K562 (cell line): ENCODE measurements around the gene LAPTM4A. TPM values are rescaled to one million over a fixed set of nuclear protein-coding genes. Genes with fewer than 3 reads are reported as not detected.

Experiments
- ATAC-seq: fragments of 200-7000 bp; cut with Tn5 transposase; 3 replicates; pipeline ENCODE4 v1.9.1; 2020; ENCODE audit warnings: moderate library complexity
- Bru-seq: library from RNA; stranded (reverse); fragments of 400-500 nt; gene quantifications from one replicate; lab custom pipeline; 2021; lab: Mats Ljungman, UMichigan
- BruChase-seq, 2 experiments: library from RNA; stranded (reverse); fragments of 400-500 nt; gene quantifications; one replicate each; lab custom pipeline; 2021; lab: Mats Ljungman, UMichigan
- BruUV-seq: library from RNA; stranded (reverse); fragments of 400-500 nt; replicated peaks from 2 replicates; lab custom pipeline; 2021; lab: Mats Ljungman, UMichigan
- CTCF ChIA-PET: fragments of 300-600 bp; formaldehyde crosslinking; extraction: SDS; loops from one replicate; lab custom pipeline; 2021; ENCODE audit warnings: low intra/inter-chr PET ratio; lab: Yijun Ruan, JAX
- POLR2A ChIA-PET: fragments of 300-600, 350-650 bp; sonication (Branson Sonifier 250); formaldehyde crosslinking; extraction: SDS; loops from one replicate; lab custom pipeline; 2021; ENCODE audit warnings: antibody characterized with exemption, inconsistent platforms; lab: Yijun Ruan, JAX
- DNase-seq, 4 experiments: peaks; one replicate each; pipeline versions ENCODE4 v3.0.0 to v3.0.0-alpha.2; 2011 to 2018; ENCODE audit warnings: low spot score in 3 of 4, mixed read lengths in 3 of 4; ENCODE audit errors: extremely low read depth in 1 of 4
- FAIRE-seq: peaks from 2 replicates; lab custom pipeline; 2011; peaks lifted over from hg19 to GRCh38; lab: Jason Lieb, UNC
- H2AFZ ChIP-seq: 2 replicates; pipeline ENCODE4 v1.6.0; 2011; ENCODE audit warnings: low read depth, low read length, control low read depth, inconsistent platforms
- H3K27ac ChIP-seq: fragments of 200-600 bp; 3 replicates; pipeline ENCODE4 v1.8.0; 2011; ENCODE audit warnings: low read depth, mild to moderate bottlenecking, control low read depth, inconsistent platforms, low read length, moderate library complexity, mixed read lengths; ENCODE audit errors: extremely low read depth
- H3K27me3 ChIP-seq, 2 experiments: fragments of 300-600 bp in 1 of 2; 2 replicates in 1 of 2; 3 replicates in 1 of 2; pipeline versions ENCODE4 v1.6.0 to v1.8.0; 2011; ENCODE audit warnings: inconsistent platforms in 2 of 2, low read length in 2 of 2, mild to moderate bottlenecking in 1 of 2, mixed read lengths in 1 of 2, moderate library complexity in 1 of 2; ENCODE audit not compliant: control insufficient read depth in 2 of 2, insufficient read depth in 2 of 2
- H3K36me3 ChIP-seq: fragments of 300-600 bp; 3 replicates; pipeline ENCODE4 v1.8.0; 2011; ENCODE audit warnings: mild to moderate bottlenecking, low read length, inconsistent platforms; ENCODE audit not compliant: control insufficient read depth, insufficient read depth
- H3K4me1 ChIP-seq, 2 experiments: fragments of 200-600 bp in 1 of 2; replicated peaks in 1 of 2; 2 replicates in 1 of 2; 3 replicates in 1 of 2; pipeline versions ENCODE4 v1.5.1 to v1.8.0; 2011; ENCODE audit warnings: inconsistent platforms in 2 of 2, low read length in 2 of 2, mild to moderate bottlenecking in 1 of 2, mixed read lengths in 1 of 2, moderate library complexity in 1 of 2; ENCODE audit not compliant: control insufficient read depth in 2 of 2, insufficient read depth in 2 of 2
- H3K4me2 ChIP-seq: 2 replicates; pipeline ENCODE4 v1.6.1; 2011; ENCODE audit warnings: low read length, control low read depth, inconsistent platforms, mixed read lengths; ENCODE audit not compliant: insufficient read depth
- H3K4me3 ChIP-seq: fragments of 200-600 bp; sonication (generic), shearing (Covaris generic); 2 replicates; pipeline ENCODE4 v1.5.1; 2016; ENCODE audit warnings: control low read depth, inconsistent platforms
- H3K79me2 ChIP-seq: fragments of 200-600 bp; 3 replicates; pipeline ENCODE4 v1.8.0; 2011; ENCODE audit warnings: low read length, inconsistent platforms; ENCODE audit not compliant: control insufficient read depth, insufficient read depth
- H3K9ac ChIP-seq, 2 experiments: 2 replicates each; pipeline versions ENCODE4 v1.6.0 to v1.6.1; 2011; ENCODE audit warnings: low read depth in 2 of 2, low read length in 2 of 2, control low read depth in 1 of 2, inconsistent platforms in 1 of 2, mild to moderate bottlenecking in 1 of 2, mixed read lengths in 1 of 2; ENCODE audit not compliant: insufficient read depth in 1 of 2
- H3K9me1 ChIP-seq: one replicate; pipeline ENCODE4 v1.6.0; 2011; ENCODE audit warnings: inconsistent platforms, mild to moderate bottlenecking, low read length, moderate library complexity; ENCODE audit not compliant: control insufficient read depth, insufficient read depth
- H3K9me3 ChIP-seq: replicated peaks from 2 replicates; pipeline ENCODE4 v1.5.1; 2011; ENCODE audit warnings: low read depth, low read length, inconsistent platforms; ENCODE audit not compliant: control insufficient read depth, insufficient read depth
- H4K20me1 ChIP-seq: replicated peaks from 2 replicates; pipeline ENCODE4 v1.6.1; 2011; ENCODE audit warnings: low read length, inconsistent platforms, mixed read lengths; ENCODE audit not compliant: control insufficient read depth, insufficient read depth
- ATF4 ChIP-seq: fragments of 450-650 bp; formaldehyde crosslinking; IDR thresholded peaks from 2 replicates; pipeline ENCODE4 v1.4.0; 2022; ENCODE audit warnings: mild to moderate bottlenecking, moderate library complexity
- BMI1 ChIP-seq: fragments of 150-350 bp; IDR thresholded peaks from 2 replicates; pipeline ENCODE4 v1.6.1; 2014; ENCODE audit warnings: low read length
- CREM ChIP-seq: IDR thresholded peaks from 2 replicates; pipeline ENCODE4 v1.6.1; 2014; ENCODE audit warnings: antibody characterized with exemption, low read depth
- ELF1 ChIP-seq: fragments of 200-800 bp; sonication (Bioruptor generic); IDR thresholded peaks from 2 replicates; pipeline ENCODE4 v1.6.1; 2016; ENCODE audit warnings: missing genetic modification characterization, missing compliant biosample characterization
- ELF4 ChIP-seq: fragments of 450-650 bp; formaldehyde crosslinking; IDR thresholded peaks from 2 replicates; pipeline ENCODE4 v1.4.0; 2022; ENCODE audit warnings: missing genetic modification characterization
- ESRRA ChIP-seq: fragments of 450-650 bp; IDR thresholded peaks from 2 replicates; pipeline ENCODE4 v1.6.1; 2014; ENCODE audit warnings: low read depth, mild to moderate bottlenecking, moderate library complexity, borderline replicate concordance
- ETV1 ChIP-seq: fragments of 450-650 bp; conservative IDR thresholded peaks from 2 replicates; pipeline ENCODE4 v1.6.1; 2016; ENCODE audit warnings: missing genetic modification characterization, control low read depth, low read depth, missing compliant biosample characterization
- GATAD2A ChIP-seq: fragments of 450-650 bp; IDR thresholded peaks from 2 replicates; pipeline ENCODE4 v1.6.1; 2017
- IRF2 ChIP-seq: sonication (generic); formaldehyde crosslinking; IDR thresholded peaks from 2 replicates; pipeline ENCODE4 v1.8.1; 2022; ENCODE audit warnings: mild to moderate bottlenecking, missing genetic modification reagents
- MNT ChIP-seq, 2 experiments: fragments of 450-650 bp; conservative IDR thresholded peaks; 2 replicates each; pipeline ENCODE4 v1.6.1; 2017; ENCODE audit warnings: mild to moderate bottlenecking in 2 of 2, moderate library complexity in 2 of 2
- NFIC ChIP-seq: fragments of 450-650 bp; IDR thresholded peaks from 2 replicates; pipeline ENCODE4 v1.6.1; 2017; ENCODE audit warnings: mild to moderate bottlenecking, inconsistent platforms
- TBL1XR1 ChIP-seq, 2 experiments: IDR thresholded peaks; 2 replicates each; pipeline ENCODE4 v1.6.1; 2012; ENCODE audit warnings: improper control_type of control experiment in 2 of 2, low read length in 2 of 2, mild to moderate bottlenecking in 1 of 2
- ZNF12 ChIP-seq: sonication (generic); formaldehyde crosslinking; IDR thresholded peaks from 2 replicates; pipeline ENCODE4 v1.4.0; 2020; ENCODE audit warnings: mild to moderate bottlenecking, missing genetic modification reagents
- ZNF324 ChIP-seq: fragments of 250-450 bp; sonication (Bioruptor Pico); IDR thresholded peaks from 2 replicates; pipeline ENCODE4 v1.4.0; 2020; ENCODE audit warnings: mild to moderate bottlenecking
- ZZZ3 ChIP-seq: fragments of 450-650 bp; IDR thresholded peaks from 2 replicates; pipeline ENCODE4 v1.6.1; 2016; ENCODE audit warnings: antibody characterized with exemption, mild to moderate bottlenecking, moderate library complexity
- WGBS: fragments of 100-300 bp; shearing (Covaris generic); methylation state at CpG from one replicate; pipeline ENCODE4 v1.1.6; 2016; ENCODE audit warnings: low coverage, mixed read lengths; ENCODE audit not compliant: insufficient coverage; ENCODE audit errors: missing lambda C conversion rate; 5-methylcytosine and 5-hydroxymethylcytosine counted together
- in situ Hi-C: fragments of 300-500 bp; cut with MboI; formaldehyde crosslinking; loops from 4 replicates; pipeline ENCODE4 v1.15.0; 2018; ENCODE audit warnings: inconsistent platforms, mixed read lengths
- intact Hi-C: fragments of 100-400 bp; cut with micrococcal nuclease; formaldehyde crosslinking; loops from 2 replicates; pipeline ENCODE4 v1.14.2; 2022
- long read RNA-seq, 3 experiments: library from polyadenylated mRNA in 2 of 3; library from RNA in 1 of 3; unstranded in 2 of 3; stranded (forward) in 1 of 3; transcript quantifications; one replicate each; pipeline ENCODE4 v2.0.0, GENCODE V29; 2019 to 2022
- polyA minus RNA-seq, 3 experiments: library from RNA; depleted of rRNA, polyadenylated mRNA; stranded (reverse); fragments of >200 nt; gene quantifications; 2 replicates each; pipeline ENCODE4 v1.2.3, GENCODE V29; 2011
- polyA plus RNA-seq, 8 experiments: library from polyadenylated mRNA; depleted of rRNA in 4 of 8; stranded (reverse) in 5 of 8; unstranded in 3 of 8; fragments of >200 nt; fragmentation: Nextera tagmentation in 2 of 8; fragmentation: Illumina TruSeq in 1 of 8; extraction: Ambion mirVana in 2 of 8; extraction: Trizol in 1 of 8; gene quantifications; 2 replicates each; pipeline versions ENCODE4 v1.2.1 to v1.2.3, GENCODE V29; 2011 to 2014; ENCODE audit warnings: inconsistent platforms in 1 of 8, missing spikeins in 1 of 8
- total RNA-seq, 7 experiments: library from RNA; depleted of rRNA in 6 of 7; stranded (reverse); fragments of >200 nt in 6 of 7; fragmentation: Illumina TruSeq in 2 of 7; extraction: Trizol in 2 of 7; gene quantifications; 2 replicates each; pipeline versions ENCODE4 v1.2.1 to v1.2.3, GENCODE V29; 2011 to 2021; ENCODE audit warnings: low replicate concordance in 1 of 7

LAPTM4A gene
- 58.1 and 78.2 TPM in 2 replicates for total RNA-seq (2011; cell fraction: chromatin; rRNA removed; ENCODE audit: low replicate concordance)
- total RNA-seq (2011; cell fraction: nucleolus; rRNA removed): 57.9 and 60.0 TPM in 2 replicates
- total RNA-seq (2011; cell fraction: nucleoplasm; rRNA removed): 87.9 and 89.5 TPM in 2 replicates
- total RNA-seq (2014; rRNA removed) (13.4 and 18.7 TPM in 2 replicates), total RNA-seq (2014; rRNA removed; fragmentation: Illumina TruSeq; extraction: Trizol) (23.2 and 31.2 TPM in 2 replicates), total RNA-seq (2015; rRNA removed; fragmentation: Illumina TruSeq; extraction: Trizol) (31.0 and 31.3 TPM in 2 replicates), total RNA-seq (2021) (45.1 and 46.0 TPM in 2 replicates), polyA plus RNA-seq (2011; rRNA removed) (139 and 167 TPM in 2 replicates), polyA plus RNA-seq (2014; fragmentation: Illumina TruSeq; extraction: Trizol) (53.9 and 64.5 TPM in 2 replicates), polyA plus RNA-seq (2014; fragmentation: Nextera tagmentation; extraction: Ambion mirVana) (100 to 1,000 TPM; 141 to 157 TPM), polyA plus RNA-seq (2014; rRNA removed) (50.1 and 64.3 TPM in 2 replicates), polyA minus RNA-seq (2011; rRNA and poly(A)+ RNA removed) (76.5 and 97.3 TPM in 2 replicates), Bru-seq, nascent RNA (percentile 91 among the genes with signal in this experiment), BruChase-seq, experiment 1, labeled RNA remaining after a 2-hour chase (percentile 89 among the genes with signal in this experiment), BruChase-seq, experiment 2, labeled RNA remaining after a 6-hour chase (percentile 90 among the genes with signal in this experiment)
- 50.0 and 148 TPM in 2 replicates for polyA plus RNA-seq (2011; cell fraction: cytosol; rRNA removed)
- polyA plus RNA-seq (2011; cell fraction: nucleus; rRNA removed): 31.2 and 52.6 TPM in 2 replicates
- polyA plus RNA-seq (2012): 55.6 and 56.3 TPM in 2 replicates
- polyA minus RNA-seq (2011; cell fraction: cytosol; rRNA and poly(A)+ RNA removed): 21.9 and 33.3 TPM in 2 replicates
- 15.9 and 29.5 TPM in 2 replicates for polyA minus RNA-seq (2011; cell fraction: nucleus; rRNA and poly(A)+ RNA removed)
- long read RNA-seq, experiment 1, transcript LAPTM4A-201 (7 exons, 1,765 nt): major isoform, 109 of 204 reads
- long read RNA-seq, experiment 1, partial matches to known transcripts: 3 of 204 reads
- long read RNA-seq, experiment 1, other reads (novel, unspliced or antisense): 92 of 204 reads
- long read RNA-seq, experiment 2, transcript LAPTM4A-201 (7 exons, 1,765 nt): major isoform, 44 of 83 reads
- long read RNA-seq, experiment 2, partial matches to known transcripts: 7 of 83 reads
- long read RNA-seq, experiment 2, other reads (novel, unspliced or antisense): 31 of 83 reads
- long read RNA-seq, experiment 3, transcript LAPTM4A-201 (7 exons, 1,765 nt): major isoform, 50 of 52 reads
- long read RNA-seq, experiment 3, partial matches to known transcripts: 0 of 52 reads
- long read RNA-seq, experiment 3, other reads (novel, unspliced or antisense): 2 of 52 reads

GRCh38 chr2:20051532-20052228, at the start of gene LAPTM4A:
LAPTM4A (minus strand) TSS chr2:20051628; CDS start chr2:20051520, 108 bp downstream.
- no peaks in the 10 kb centered on the region for H3K9me1 ChIP-seq
- H3K4me2 ChIP-seq: peak within 1 kb of the TSS; percentile 97
- H2AFZ ChIP-seq: peak within 1 kb of the TSS; percentile 99
- H3K27me3 ChIP-seq: no peaks in the 10 kb centered on the region
- H3K36me3 ChIP-seq: 0 out of 3 replicates have a peak, but pooled peaks cover 2% of the 10 kb centered on the region
- under 1% methylated on average over 45 of the region's 45 CpGs for WGBS
- ChIA-PET CTCF (no interaction called here), POLR2A (interaction anchor here (0.7 to 2.7 kb wide), 8 partner anchors 9 to 105 kb away, joined by 3 to 20 read pairs (median 4); no protein-coding TSS in a partner anchor)
- FAIRE-seq (peak; percentile 98), ATAC-seq (peak; percentile 95), DNase-seq (peak; percentile 97 to 99 (median 98))
- H3K79me2 ChIP-seq: peaks cover 45% of the 10 kb centered on the region
- H3K4me3 ChIP-seq: peak within 1 kb of the TSS; percentile 70
- no TSS peak for BruUV-seq
- intact Hi-C loops (loop anchor here (5.0 kb wide), 1 partner anchor 149 kb away; the partner anchor contains the start of gene TTC32), in situ Hi-C loops (no loop called here)
- peaks cover 0 to 23% of the 10 kb centered on the region in 2 experiments; a peak in 3 of 5 replicates for H3K4me1 ChIP-seq
- H3K9ac ChIP-seq: peak within 1 kb of the TSS; percentile 94 to 95
- no peaks in the 10 kb centered on the region for H3K9me3 ChIP-seq
- peak within 1 kb of the TSS; percentile 98 for H3K27ac ChIP-seq
- H4K20me1 ChIP-seq: peaks cover 21% of the 10 kb centered on the region
- no peak for TF ChIP-seq BMI1
- no peak for TF ChIP-seq IRF2 (CRISPR knock-in tag)
- TF ChIP-seq NFIC: peak; percentile 59
- 0 out of 4 replicates have a peak, but pooled peaks of 1 of the 2 experiments have one; percentile 48 for TF ChIP-seq TBL1XR1 (IDR thresholded peaks at IDR 0.05; ENCODE audit: low read length in 2 of 2)
- no peak for TF ChIP-seq GATAD2A
- no peak; the same call in 1 of the 2 replicates for TF ChIP-seq ELF4 (CRISPR knock-in tag)
- peak; percentile 67 for TF ChIP-seq ETV1 (tag)
- TF ChIP-seq CREM: peak; percentile 97
- peak; percentile 11; the same call in 1 of the 2 replicates for TF ChIP-seq ATF4 (CRISPR knock-in tag)
- TF ChIP-seq ESRRA: peak; percentile 72
- TF ChIP-seq ZZZ3: 0 out of 2 replicates have a peak, but pooled peaks have one; percentile 47
- TF ChIP-seq ELF1 (tag): peak; percentile 61; the same call in 1 of the 2 replicates
- TF ChIP-seq MNT (conservative IDR thresholded peaks at IDR 0.05): peak; percentile 78 to 86
- no peak for TF ChIP-seq ZNF12
- no peak for TF ChIP-seq ZNF324 (CRISPR knock-in tag)
